ENCODE results near the gene ACAD10. TPM values are rescaled to one million over a fixed set of nuclear protein-coding genes. Genes with fewer than 3 reads are reported as not detected.
"Not testable (repeated sequence)": the region's sequence is repeated elsewhere in the genome, so short reads cannot be mapped to it uniquely, and the experiment has no call there.

Gene ACAD10
- polyA plus RNA-seq, 4 donors = 31.1 to 53.8 (median 42.5) TPM

DNA sequence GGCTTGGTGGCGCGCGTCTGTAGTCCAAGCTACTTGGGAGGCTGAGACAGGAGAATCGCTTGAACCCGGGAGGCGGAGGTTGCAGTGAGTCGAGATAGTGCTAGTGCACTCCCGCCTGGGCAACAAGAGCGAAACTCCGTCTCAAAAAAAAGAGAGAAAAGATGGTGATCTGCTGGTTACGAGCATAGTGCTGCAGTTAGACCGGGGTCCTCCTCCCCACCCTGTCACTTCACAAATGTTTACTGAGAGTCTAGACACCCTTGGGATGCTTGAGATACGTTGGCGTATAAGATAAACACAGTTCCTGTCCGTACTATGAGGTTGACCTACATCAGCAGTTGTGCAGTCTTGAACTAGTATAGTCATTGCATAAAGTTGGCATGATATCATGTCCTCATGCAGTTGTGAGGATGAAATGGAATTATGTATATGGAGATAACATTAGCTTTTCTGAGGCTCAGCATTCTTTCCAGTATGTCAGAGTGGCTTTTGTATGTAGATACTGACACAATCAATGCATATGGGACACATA is 787 bp downstream of the ACAD10 start:
- DNase-seq (ENCODE audit: low read depth in 4 of 4, low spot score in 2 of 4) = no peak

DNA sequence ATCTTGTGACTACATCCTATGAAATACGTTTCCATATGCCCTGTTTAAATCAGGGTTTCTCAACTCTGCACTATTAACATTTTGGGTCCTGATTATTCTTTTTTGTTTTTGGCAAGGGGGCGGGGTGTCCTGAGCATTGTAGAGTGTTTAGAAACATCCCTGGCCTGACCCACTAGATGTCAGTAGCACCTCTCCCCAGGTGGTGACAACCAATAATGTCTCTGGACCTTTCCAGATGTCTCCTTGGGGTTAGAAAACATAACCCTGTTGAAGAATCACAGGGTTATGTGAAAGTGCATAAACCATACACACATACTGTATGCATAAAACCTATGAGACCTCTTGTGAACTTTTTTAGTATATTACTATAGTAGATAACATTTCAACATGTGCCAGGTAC is 1.4 kb downstream of the ACAD10 start:
- DNase-seq (ENCODE audit: low read depth in 4 of 4, low spot score in 2 of 4) = no peak

GRCh38 chr12:111687952-111688351 is 2.1 kb downstream of the ACAD10 start:
- no peak for DNase-seq (ENCODE audit: low read depth in 4 of 4, low spot score in 2 of 4)

GRCh38 chr12:111691262-111691661 is 5.4 kb downstream of the ACAD10 start:
- DNase-seq (ENCODE audit: low read depth in 4 of 4, low spot score in 2 of 4) = no peak

DNA sequence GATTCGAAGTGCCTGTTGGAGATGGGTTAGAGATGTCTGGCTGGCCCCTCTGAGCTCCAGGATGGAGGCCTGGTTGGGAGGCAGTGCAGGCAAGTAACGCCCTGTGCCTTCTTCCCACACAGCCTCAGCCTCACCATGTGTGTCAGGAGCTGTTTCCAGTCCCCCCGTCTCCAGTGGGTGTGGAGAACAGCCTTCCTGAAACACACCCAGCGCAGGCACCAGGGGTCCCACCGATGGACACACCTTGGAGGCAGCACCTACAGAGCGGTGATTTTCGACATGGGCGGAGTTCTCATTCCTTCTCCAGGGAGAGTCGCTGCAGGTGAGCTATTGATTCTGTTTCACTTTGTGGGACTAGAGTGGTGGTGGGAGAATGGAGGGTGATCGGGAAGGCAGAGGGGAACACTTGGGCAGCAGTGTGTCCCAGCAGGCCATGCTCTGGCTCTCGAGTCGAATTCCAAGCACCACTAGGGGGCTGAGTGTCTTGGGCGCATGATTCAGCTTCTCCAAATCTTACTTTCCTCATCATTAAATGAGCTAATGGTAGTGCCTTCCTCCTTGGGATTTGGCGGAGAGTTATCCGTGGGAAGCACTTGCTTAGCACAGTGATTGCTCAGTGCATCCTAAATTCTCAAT is 6.8 kb downstream of the ACAD10 start:
- no peak for DNase-seq (ENCODE audit: low read depth in 4 of 4, low spot score in 2 of 4)

DNA sequence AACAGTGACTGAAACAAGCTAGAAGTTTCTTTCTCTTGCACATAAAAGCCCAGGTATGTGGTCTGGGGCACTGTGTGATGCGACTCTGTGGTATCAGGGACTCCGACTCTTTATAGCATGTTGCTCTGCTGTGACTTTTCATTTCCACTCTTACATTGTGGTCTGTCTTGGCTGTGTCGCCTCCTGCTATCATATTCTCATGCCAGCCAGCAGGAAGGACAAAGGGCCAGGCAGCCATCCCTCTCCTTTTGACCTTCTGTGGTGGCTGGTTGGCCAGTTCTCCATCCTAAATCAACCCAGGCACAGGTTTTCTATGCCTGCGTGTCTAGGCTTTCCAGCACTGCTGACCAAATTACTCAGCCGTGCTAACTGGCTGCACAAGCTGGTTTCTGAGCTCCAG is 8.0 kb downstream of the ACAD10 start:
- DNase-seq (ENCODE audit: low read depth in 4 of 4, low spot score in 2 of 4) = no peak

GRCh38 chr12:111699962-111700361 is 14.1 kb downstream of the ACAD10 start:
- DNase-seq (ENCODE audit: low read depth in 4 of 4, low spot score in 2 of 4) = no peak

- no peak for DNase-seq (ENCODE audit: low read depth in 4 of 4, low spot score in 2 of 4)
Observed at GRCh38 chr12:111705672-111706071, 19.8 kb downstream of the ACAD10 start.

DNA sequence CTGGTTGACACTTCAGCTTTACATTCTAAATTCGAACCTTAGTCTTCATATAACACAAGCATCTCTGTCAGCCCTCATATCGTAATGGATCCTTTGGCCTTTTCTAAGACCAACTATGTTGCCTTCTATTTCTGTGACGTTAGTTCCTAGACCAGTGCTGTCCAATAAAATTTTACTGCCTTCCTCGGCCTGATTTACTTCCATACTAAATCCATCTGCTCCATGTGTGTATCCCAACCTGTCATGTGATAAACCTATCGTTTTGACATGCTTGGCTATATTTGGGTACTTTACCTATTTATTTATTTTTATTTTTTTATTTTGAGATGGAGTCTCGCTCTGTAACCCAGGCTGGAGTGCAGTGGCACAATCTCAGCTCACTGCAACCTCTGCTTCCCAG is 20.3 kb downstream of the ACAD10 start:
- DNase-seq (ENCODE audit: low read depth in 4 of 4, low spot score in 2 of 4) = no peak

DNA sequence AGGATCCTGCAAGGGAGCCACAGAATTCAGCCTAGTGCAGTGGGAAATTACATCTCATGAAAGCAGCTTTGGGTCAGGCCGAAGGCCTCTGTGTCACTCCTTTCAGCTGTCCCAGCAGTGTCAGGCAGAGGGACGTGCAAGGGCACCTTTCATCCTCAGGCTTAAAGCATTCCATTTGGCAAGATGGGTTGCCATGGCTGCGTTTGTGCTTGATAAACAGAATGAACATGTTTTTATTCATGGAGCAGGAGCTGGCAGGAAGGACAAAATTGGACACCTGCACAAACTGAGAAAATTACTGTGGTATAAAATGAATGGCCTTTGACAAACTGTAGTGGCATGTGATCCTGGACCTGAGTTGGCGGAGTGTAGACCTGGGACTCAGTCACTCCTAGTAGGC is 29.4 kb downstream of the ACAD10 start:
- DNase-seq (ENCODE audit: low read depth in 4 of 4, low spot score in 2 of 4) = no peak

- not testable (repeated sequence) for DNase-seq (ENCODE audit: low read depth in 4 of 4, low spot score in 2 of 4)
Observed at GRCh38 chr12:111719316-111719715, 33.5 kb downstream of the ACAD10 start.

GRCh38 chr12:111720457-111720856 is 34.6 kb downstream of the ACAD10 start:
- no peak for DNase-seq (ENCODE audit: low read depth in 4 of 4, low spot score in 2 of 4)

GRCh38 chr12:111723646-111724360 is 38.0 kb downstream of the ACAD10 start:
- DNase-seq (ENCODE audit: low read depth in 4 of 4, low spot score in 2 of 4) = not testable (repeated sequence)

- DNase-seq (ENCODE audit: low read depth in 4 of 4, low spot score in 2 of 4) = no peak
Observed at GRCh38 chr12:111728795-111729194, 42.9 kb downstream of the ACAD10 start.

- no peak for DNase-seq (ENCODE audit: low read depth in 4 of 4, low spot score in 2 of 4)
Observed at GRCh38 chr12:111730420-111730819, 44.6 kb downstream of the ACAD10 start.

DNA sequence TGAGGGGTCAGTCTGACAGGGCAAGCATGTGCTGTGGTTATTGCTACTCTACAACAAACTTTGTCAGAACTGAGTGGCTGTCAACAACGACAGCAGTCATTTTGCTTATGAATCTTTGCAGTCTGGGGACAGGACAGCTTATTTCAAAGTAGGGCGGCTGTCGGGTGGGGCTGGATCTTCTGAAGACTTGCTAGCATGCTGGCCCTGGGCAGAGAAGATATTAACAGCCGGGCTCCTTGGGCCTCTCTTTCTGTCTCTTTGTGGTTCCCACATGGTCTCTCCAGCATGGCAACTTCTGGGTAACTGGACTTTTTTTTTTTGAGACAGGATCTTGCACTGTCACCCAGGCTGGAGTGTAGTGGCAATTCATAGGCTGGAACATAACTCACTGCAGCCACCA is 46.9 kb downstream of the ACAD10 start:
- DNase-seq (ENCODE audit: low read depth in 4 of 4, low spot score in 2 of 4) = no peak

- no peak for DNase-seq (ENCODE audit: low read depth in 4 of 4, low spot score in 2 of 4)
Observed at GRCh38 chr12:111733340-111733915, 47.6 kb downstream of the ACAD10 start.

GRCh38 chr12:111739524-111739923 is 53.7 kb downstream of the ACAD10 start:
- not testable (repeated sequence) for DNase-seq (ENCODE audit: low read depth in 4 of 4, low spot score in 2 of 4)

DNA sequence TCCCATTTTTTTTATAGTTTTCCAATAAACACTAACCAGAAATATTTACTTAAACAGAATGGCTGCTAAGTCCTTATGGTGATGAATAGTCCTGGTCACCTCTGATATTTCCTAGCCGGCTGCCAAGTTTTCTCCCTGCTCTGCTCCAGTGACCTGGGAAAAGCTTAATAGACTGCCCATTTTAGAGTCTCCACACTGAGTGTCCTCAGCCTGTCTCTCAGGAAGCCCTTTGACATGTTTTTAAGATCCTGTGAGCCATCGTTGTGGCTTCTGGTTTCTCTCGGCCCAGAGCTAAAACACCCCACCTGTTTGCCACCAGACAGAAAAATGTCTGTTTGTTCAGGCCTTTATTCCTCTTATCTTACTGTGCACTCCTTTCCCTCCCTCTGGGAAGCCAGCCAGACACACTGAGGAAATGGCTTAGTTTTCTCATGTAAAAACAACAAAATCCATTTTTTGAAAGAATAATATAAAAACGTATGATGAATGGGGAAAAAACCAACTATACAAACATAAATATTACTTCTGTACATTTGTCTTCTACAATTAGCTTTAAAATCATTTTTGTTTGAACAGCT is 55.5 kb downstream of the ACAD10 start:
- no peak for DNase-seq (ENCODE audit: low read depth in 4 of 4, low spot score in 2 of 4)

DNA sequence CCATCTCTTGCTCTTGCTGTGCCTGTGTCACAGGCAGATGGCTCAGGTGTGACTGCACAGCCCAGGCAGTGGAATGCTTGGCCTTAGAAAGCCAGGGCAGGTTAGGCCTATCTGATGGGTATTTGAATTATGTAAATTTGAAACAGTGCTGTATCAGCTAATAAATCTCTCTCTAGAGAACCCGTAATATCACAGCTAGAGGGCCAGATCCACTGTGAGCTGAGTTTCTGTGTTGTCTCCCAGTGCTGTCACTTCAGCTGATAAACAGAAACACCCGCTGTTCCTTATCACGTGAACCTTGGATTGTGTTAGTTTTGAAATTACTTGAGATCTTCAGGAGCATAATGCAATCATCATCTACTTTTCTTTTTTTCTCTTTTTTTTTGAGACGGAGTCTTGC is 59.4 kb downstream of the ACAD10 start:
- no peak for DNase-seq (ENCODE audit: low read depth in 4 of 4, low spot score in 2 of 4)

- no peak for DNase-seq (ENCODE audit: low read depth in 4 of 4, low spot score in 2 of 4)
Observed at GRCh38 chr12:111747333-111747732, 61.5 kb downstream of the ACAD10 start.
